ENCODE measurements around the gene RPL39L. TPM values are rescaled to one million over a fixed set of nuclear protein-coding genes. Genes with fewer than 3 reads are reported as not detected.

Gene RPL39L
- total and polyA plus RNA-seq, 2 of the 4 experiments (the other 2 are of a cell fraction), result 18.1 to 34.6 TPM

DNA sequence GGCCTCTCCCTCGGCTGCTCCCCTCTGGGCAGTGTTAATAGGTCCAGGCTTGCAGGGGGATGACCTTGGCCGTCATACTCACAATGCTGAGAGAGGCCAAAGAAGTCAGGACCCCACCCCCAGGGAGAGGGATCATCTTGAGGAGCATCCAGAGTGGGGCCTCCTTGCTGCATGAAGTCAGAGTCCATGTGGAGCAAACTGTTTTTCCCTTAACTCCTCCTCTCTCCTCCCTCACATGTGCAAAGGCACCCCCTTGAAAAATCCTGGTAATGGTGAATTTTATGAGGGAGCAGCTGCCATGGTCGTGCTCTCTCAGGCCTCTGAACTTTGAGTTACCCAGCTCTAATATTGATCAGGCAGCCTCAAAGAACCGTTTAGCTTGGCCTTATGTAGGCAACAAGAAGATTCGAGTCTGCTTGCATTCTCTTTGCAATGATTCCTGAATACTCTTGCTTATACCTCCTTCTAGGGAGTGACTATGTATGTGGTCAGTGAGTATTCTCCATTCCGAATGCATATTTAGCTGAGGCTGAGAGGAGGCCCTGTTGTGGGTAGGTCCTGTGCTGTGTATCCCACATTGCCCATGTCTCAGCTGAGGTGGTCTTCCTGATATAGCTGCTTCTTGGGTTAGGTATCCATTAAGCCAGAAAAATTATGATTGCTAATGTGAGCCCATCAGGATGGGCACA is 23.1 kb upstream of the RPL39L start:
- H2BK15ac ChIP-seq (ENCODE audit: low read depth, low read length), result no peak overlapping the region
- H3K4me3 ChIP-seq (ENCODE audit: insufficient read depth, low read depth, low read length), result no peak overlapping the region
- WGBS, 2 experiments (ENCODE audit: extremely low coverage in 2 of 2, insufficient read length in 1 of 2), result 83% methylated on average over 1 of the region's 6 CpGs; no CpG with 5 or more reads in 1 of the 2 experiments
- H3K79me1 ChIP-seq (ENCODE audit: low read depth in 1 of 2, low read length in 2 of 2), result no peaks in the 10 kb centered on the region
- no peaks in the 10 kb centered on the region for H3K9me1 ChIP-seq (ENCODE audit: insufficient read depth, low read length)
- no peak overlapping the region for H3K27ac ChIP-seq (ENCODE audit: insufficient read depth, low read length)
- intact Hi-C loops (cut with micrococcal nuclease) (no loop called here), dilution Hi-C loops (cut with HindIII; ENCODE audit: low sequenced_read_pairs, unreplicated experiment) (no loop called here), in situ Hi-C loops (cut with MboI; ENCODE audit: low sequenced_read_pairs) (loop anchor here (10.0 kb wide), 1 partner anchor 318 kb away; the partner anchor contains the start of gene ADIPOQ)
- H2AK9ac ChIP-seq (replicated peaks; ENCODE audit: low read depth, low read length, poor library complexity), result no peak overlapping the region
- H3K56ac ChIP-seq (ENCODE audit: extremely low read depth, insufficient read depth, low read length), result no peak overlapping the region
- no peak overlapping the region for H3K4ac ChIP-seq (ENCODE audit: low read depth, low read length)
- no peak overlapping the region for H2AFZ ChIP-seq (replicated peaks; ENCODE audit: low read length, poor library complexity)
- no peak overlapping the region for H3K18ac ChIP-seq (ENCODE audit: low read depth, low read length)
- no peak overlapping the region for H3K23ac ChIP-seq (ENCODE audit: low read depth, low read length)
- no peaks in the 10 kb centered on the region for H4K20me1 ChIP-seq (ENCODE audit: insufficient read depth, low read length)
- H3K4me2 ChIP-seq (ENCODE audit: low read depth, low read length), result no peak overlapping the region
- no peak overlapping the region for H2BK5ac ChIP-seq (ENCODE audit: low read depth, low read length, poor library complexity, severe bottlenecking)
- ChIA-PET CTCF (interaction anchor here (0.5 to 1.0 kb wide), 3 partner anchors 23 to 313 kb away, joined by 3 to 4 read pairs (median 3); partner anchors contain the start of gene RPL39L), POLR2A (ENCODE audit: unreplicated experiment) (no interaction called here)
- H3K27me3 ChIP-seq (ENCODE audit: control insufficient read depth, insufficient read depth, low read length), result peaks cover 31% of the 10 kb centered on the region
- no peak overlapping the region for H2BK20ac ChIP-seq (ENCODE audit: low read depth, low read length)
- no peak for TF ChIP-seq RFX5 (IDR thresholded peaks at IDR 0.05; ENCODE audit: low read depth, low read length)
- no peak for TF ChIP-seq RAD21 (IDR thresholded peaks at IDR 0.05; ENCODE audit: low read length)
- TF ChIP-seq MAFK (IDR thresholded peaks at IDR 0.05; ENCODE audit: low read depth, low read length), result no peak
- TF ChIP-seq MAZ (IDR thresholded peaks at IDR 0.05; ENCODE audit: borderline replicate concordance, low read depth, low read length), result no peak
- TF ChIP-seq CEBPB (IDR thresholded peaks at IDR 0.05; ENCODE audit: low read depth, low read length), result no peak
- no peak for TF ChIP-seq CHD1 (IDR thresholded peaks at IDR 0.05; ENCODE audit: low read depth, low read length)
- no peak for TF ChIP-seq MXI1 (IDR thresholded peaks at IDR 0.05; ENCODE audit: borderline replicate concordance, low read depth, low read length)
- TF ChIP-seq RCOR1 (IDR thresholded peaks at IDR 0.05; ENCODE audit: insufficient replicate concordance, low read length), result no peak
- no peak overlapping the region for H4K5ac ChIP-seq (ENCODE audit: low read depth, low read length)
- no peak overlapping the region for H4K8ac ChIP-seq (ENCODE audit: low read depth in 2 of 2, low read length in 2 of 2)
- no peak for ATAC-seq (ENCODE audit: low read depth)
- no peak overlapping the region for H3K9ac ChIP-seq (ENCODE audit: low read depth, low read length)
- no peak overlapping the region for H2AK5ac ChIP-seq (ENCODE audit: low read depth, low read length)
- no peaks in the 10 kb centered on the region for H3K36me3 ChIP-seq (ENCODE audit: control insufficient read depth, insufficient read depth, low read length)
- H4K91ac ChIP-seq (ENCODE audit: insufficient read depth, low read depth, low read length), result no peak overlapping the region
- DNase-seq, result no peak
- no peaks in the 10 kb centered on the region for H3K4me1 ChIP-seq (ENCODE audit: control insufficient read depth, insufficient read depth, low read length)
- no peak overlapping the region for H3K14ac ChIP-seq (replicated peaks; ENCODE audit: low read depth, low read length)
- peaks cover 9% of the 10 kb centered on the region for H3K9me3 ChIP-seq (ENCODE audit: control insufficient read depth, insufficient read depth, low read length)
- BruUV-seq (replicated peaks), result no TSS peak
- no peak overlapping the region for H2BK120ac ChIP-seq (ENCODE audit: low read depth, low read length)

Data from IMR-90 (cell line).